HG03039 (cell line): Measurements from ENCODE around the gene HSH2D.

ENCODE experiments used
- ATAC-seq: cut with Tn5 transposase; IDR thresholded peaks from one replicate; pipeline ENCODE4 v1.9.1; 2021; ENCODE audit warnings: mild to moderate bottlenecking, moderate library complexity; ENCODE audit not compliant: unreplicated experiment

Gene HSH2D

DNA sequence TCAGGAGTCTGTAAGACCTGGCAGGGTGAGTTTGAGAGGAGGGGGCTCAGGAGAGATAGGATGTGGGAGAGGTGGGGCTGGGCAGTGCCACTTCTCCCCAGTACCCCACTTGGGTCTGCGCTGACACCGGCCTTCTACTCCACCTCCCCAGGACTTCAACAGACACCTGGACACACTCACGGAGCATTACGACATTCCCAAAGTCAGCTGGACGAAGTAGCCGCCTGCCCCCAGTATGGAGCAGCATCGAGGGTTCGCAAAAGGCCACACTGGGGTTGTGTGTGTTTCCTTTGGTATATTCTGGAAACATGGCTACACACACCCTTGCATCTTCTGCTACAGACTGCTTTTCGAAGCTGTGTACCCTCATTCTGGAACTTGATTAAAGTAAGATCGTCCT is 47.3 kb downstream of the HSH2D start:
- no peak for ATAC-seq

DNA sequence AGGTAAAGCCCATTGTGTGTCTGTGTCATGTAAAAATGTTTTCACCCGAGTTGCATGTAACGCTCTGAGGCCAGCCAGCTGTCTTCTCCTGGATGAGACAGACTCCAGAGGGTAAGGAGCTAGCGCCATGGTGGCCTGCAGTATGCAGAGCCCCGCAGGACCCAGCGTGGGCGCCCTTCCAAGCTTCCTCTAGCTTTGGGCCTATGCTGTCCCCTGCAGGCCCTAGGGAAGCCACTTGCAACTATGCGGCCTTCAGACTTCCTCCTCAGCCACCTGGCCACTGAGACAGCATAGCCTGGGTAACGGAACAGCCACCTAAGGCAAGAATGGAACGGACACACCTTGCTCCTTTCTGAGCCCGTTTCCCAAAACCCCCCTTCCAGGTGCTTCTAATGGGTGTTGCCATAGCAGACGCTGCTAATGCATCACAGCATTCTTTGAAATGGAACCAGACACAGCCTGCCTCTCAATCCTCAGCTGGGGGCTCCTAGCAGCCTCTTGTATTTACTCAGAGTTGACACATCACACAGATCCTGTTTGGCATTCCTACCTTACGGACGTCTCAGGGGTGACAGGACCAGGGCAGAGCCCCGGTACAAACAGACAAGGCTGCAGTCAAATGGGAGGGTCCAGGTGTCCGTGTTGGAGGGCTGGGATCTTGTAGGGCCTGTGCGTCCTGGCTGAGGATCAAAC is 47.9 kb downstream of the HSH2D start:
- no peak for ATAC-seq

DNA sequence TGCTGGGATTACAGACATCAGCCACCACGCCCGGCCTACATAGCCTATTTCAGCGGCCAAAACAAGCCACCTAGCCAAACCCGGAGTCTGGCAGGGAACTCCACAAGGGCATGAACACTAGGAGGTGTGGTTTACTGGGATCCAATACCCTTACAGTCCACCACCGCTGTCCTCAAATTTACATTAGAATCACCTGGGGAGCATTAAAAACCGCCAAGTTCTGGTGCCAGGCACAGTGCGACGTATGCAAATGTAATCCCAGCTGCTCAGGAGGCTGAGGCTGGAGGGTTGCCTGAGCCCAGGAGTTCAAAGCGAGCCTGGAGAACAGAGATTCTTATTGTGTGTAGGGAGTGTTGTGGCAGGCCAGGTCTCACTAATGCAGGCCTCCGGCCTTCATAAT is 50.0 kb downstream of the HSH2D start:
- no peak for ATAC-seq

DNA sequence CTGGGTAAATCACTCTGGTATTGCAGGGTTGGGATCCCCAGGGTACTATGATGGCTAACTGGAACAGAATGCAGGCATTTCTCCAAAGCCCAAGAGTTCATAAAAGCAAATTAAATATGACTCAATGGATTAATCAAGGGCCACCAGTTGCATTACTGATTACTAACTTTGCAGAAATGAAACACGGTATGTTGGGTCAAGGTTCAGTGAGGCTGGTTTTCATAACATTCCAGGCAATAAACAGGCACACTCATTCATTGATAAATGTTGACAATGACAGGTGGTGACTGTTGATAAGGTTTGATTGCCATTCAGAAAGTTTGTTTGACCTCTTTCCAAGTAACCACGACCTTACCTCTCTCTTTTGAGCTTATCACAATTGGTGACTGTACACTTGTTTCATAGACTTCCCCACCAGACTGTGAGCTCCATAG is 53.7 kb downstream of the HSH2D start:
- ATAC-seq = no peak

DNA sequence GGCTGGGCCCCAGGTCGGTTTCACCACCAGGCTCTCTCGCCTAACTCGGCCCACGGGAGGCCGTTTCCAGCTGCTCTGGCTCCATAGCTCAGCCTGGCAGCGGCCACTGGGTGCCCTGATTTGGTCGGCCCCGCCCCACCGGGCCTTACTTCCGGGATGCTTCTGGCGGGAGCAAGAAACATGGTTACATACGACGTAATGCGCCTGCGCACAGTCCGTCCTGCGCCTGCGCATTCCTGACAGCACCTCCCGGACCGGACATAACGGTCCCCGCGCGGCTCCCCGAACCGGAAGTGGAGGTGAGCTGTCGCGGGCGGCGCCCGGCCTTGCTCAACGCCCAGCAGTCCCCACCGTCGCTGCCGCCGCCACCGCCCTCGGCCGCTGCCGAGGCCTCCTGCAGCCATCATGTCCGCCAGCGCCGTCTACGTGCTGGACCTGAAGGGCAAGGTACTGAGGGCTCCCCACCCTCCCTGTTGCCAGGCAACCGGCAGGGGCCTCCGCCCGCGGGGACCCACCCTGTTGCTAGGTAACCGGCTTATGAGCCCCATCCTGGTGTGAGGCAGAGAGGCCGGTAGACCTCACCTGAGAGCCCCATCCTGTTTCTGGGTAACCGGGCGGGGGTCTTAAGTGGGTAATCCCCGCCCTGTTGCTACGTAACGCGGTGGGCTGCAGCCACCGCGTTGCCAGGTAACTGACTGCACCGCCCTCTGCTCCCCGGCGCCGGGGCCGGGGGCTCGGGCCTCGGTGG is 54.3 kb downstream of the HSH2D start, which contains the start of gene AP1M1:
AP1M1 (plus strand) TSS at position 290 of the 748 bp plus-strand sequence; CDS start at position 406, 116 bp downstream.
- ATAC-seq = peak; percentile 72

DNA sequence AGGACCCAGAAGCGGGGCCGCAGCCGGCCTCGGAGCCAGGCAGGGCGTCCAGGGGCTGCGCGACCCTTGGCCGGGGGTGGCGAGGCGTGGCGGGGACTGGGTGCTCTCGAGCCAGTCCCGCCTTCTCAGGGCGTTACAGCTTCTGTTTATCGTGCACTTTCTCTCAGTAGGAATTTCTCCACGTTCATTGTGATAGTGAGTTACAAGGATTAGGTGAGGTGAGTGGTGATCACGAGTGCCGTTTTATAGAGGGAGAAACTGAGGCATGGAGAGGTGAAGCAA is 54.8 kb downstream of the HSH2D start:
- ATAC-seq = no peak

DNA sequence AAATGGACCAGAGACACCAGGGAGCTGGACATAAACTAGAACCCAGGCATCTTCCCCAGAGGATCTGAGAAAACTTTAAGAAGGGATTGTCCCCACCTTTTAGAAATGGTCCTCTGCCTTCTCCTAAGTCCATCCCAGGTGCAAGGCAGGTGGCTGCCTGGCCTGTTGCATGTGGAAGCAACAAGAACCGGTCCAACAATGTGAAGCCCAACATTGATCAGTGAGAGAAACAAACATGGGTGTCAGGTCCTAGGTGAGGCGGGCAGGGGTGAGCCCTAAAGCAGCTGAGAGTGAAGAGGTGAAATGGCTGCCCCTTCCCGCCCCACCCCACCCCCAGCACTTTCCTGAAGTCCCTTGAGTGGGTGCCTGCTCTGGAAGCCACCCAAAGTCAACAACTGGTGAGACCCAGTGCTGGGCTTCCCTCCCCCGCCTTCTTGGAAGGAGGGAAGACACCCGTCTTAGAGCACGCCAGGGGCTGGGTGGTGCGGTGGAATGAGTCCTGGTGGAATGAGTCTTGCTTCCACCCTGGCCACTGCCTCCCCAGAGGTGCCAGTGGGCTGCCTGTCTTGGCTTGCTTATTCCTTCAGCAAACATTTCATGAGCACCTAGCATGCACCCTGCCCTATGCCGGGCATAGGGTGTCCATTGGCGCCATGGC is 55.9 kb downstream of the HSH2D start:
- no peak for ATAC-seq

DNA sequence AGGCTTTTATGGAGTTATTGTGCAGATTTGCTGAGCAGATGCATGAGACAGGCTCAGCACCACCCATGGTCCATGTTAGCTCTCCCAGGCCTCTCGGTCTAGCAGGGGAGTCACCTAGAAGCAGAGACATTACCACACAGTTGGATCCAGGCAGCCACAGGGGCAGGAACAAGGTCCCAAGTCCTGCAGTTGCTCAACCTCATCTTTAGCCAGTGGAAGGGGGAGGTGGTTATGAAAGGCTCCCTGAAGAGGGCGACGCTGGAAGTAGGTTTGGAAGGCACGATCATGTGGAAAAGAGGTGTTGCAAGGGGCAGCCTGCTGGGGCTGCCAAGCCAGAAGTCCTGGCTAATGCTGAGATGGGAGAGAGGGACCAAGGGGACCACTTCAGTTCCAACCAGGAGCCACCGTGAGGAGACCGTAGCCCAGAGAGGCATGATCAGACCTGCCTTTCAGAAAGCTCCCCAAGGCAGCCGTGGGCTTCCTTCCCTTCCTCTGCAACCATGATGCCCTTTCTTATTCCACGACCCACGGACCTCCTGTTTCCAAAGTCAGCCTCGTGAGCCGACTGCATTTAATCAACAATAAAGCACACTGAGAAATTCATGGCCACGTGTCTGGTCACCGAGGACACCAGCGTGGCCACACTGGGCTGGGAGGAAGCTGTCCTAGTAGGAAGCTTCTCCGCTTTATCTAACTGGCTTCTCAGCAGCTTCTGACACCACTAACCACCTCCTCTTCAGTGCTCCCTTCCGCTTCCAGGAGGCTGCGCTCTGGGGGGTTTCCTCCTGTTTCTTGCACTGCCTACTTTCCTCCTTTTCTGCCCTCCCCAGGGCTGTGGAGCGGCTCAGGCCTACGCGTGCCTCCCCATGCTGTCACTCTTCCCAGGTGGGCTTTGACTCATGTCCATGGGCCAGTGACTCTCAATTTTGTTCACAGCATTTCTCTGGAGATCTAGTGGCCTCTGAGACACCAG is 56.8 kb downstream of the HSH2D start:
- ATAC-seq = no peak

DNA sequence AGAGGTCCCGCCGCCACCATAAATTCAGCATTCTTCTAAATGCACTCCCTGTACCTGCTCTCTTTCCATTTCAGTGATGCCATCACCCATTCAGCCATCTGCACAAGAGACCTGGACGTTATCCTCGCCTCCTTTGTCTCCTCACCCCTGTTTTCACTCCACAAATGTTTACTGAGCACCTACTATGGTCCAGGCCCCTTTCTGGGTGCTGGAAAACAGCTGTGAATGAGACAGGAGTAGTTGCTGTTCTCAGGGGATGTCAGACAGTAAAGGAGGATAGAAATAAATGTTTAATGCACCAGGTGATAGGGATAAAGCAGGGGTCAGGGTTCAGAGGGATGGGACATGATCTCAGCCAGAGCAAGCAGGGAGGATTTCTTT is 57.5 kb downstream of the HSH2D start:
- no peak for ATAC-seq

DNA sequence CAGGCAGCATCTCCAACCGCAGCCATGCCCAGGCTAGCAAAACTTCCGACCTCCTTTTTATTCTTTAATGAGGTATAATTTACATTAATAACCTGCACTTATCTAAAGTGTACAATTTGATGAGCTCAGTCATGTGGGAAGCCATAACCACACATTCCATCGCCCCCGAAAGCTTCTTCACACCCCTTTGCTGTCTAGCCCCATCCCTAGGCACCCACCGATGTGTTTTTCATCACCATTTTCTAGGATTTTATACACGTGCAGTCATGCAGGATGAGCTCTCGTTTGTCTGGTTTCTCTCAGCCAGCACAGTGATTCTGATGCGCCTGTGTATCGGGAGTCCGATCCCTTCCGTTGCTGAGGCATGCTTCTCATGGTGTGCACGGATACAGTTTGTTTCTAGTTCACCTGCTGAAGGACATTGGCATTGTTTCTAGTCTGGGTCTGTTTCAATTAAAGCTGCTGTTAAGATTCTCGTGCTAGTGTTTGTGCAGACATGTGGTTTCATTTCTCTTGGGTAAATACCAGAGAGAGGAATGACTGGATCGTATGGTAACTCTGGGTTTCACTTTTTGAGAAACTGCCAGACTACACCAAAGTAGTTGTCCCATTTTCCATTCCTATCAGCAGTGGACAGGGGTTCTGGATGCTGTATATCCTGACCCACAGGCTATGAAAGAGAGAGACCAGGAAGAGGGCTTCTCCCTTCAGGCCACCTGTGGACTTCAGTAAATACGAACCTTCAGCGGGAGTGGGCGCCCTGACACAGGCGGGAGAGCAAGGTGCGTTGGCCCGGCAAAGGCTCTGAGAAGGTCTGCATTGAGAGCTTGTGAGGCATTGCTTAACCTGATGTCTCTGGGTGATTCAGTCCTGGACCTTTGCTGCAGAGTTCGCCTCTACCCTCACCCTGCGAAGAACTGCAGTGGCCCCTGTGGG is 59.1 kb downstream of the HSH2D start:
- ATAC-seq = no peak

DNA sequence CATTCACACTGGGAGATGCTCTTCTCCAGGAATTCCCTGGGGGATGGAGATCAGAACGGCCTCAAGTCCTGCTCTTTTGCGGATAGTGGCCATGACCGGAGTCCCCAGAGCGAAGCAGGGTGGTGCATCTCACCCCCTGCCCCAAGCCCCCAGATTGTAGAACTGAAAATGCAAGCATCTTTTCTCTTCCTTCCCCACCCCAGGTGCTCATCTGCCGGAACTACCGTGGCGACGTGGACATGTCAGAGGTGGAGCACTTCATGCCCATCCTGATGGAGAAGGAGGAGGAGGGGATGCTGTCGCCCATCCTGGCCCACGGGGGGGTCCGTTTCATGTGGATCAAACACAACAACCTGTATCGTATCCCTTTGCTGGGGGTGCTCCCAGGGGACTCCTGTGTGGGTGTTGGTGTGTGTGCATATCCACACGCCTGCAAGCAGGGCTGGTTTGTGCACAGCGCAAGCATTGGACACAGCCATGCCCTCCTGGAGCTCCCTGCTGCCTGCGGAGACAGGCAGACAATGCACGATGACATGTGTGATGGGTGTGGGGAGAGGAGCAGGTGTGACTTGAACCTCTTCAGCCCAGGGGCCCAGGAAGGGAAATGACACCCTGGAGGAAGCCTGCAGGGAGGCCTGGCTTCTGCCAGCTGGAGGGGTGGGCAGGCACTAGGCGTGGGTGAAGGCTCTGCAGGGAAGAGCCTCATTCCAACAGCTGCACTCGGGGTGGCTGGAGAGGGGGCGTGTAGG is 59.9 kb downstream of the HSH2D start:
- no peak for ATAC-seq

DNA sequence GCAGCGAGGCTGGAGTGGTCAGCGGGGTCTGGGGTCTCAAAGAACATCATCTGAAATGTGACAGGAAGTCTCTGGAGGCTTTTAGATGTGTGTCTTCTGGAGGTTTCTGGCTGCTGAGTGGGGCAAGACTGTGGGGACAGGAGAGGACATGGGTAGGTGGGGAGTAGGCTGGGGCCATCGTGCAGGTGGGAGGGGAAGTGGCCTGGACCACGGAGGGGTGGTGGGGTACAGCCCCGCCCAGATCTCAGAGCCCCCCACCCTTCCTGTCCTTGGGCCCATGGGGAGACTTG is 60.5 kb downstream of the HSH2D start:
- no peak for ATAC-seq

DNA sequence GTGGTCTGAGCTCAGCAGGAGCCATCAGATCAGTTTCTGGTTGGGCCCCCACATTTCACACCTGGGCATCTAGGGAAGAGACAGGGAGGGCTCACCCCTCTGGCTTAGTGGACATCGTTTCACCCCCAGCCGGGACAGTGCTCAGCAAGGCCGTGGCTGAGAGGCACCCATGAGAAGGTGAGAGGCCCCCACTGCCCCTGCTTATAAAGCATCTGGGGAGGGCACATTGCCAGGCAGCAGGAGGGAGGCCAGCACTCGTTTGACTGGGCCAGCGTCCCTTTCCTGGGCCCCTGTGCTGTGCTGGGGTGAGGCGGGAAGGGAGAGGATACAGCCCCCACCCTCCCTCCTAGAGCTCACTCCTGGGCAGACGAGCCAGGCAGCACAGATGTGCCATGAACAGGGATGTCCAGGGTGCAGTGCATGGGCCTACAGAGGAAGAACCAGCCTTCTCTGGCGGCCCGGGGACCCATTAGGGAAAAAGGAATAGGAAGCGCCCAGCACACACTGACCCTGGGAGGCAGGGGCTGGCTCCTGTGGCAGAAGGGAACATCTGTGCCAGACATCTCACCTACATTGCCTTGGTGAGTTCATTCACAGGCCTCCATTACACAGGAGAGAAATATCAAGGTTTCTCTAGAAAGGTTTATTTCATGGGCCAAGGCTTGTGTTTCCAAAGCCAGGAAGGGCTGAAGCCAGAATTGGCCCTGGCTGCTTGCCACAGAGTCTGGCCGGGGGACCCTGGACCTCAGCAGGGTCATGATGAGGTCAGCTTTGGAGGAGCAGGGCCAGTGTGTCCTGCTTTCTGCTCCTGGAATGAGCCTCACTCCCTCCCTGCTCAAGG is 61.9 kb downstream of the HSH2D start:
- ATAC-seq = no peak

DNA sequence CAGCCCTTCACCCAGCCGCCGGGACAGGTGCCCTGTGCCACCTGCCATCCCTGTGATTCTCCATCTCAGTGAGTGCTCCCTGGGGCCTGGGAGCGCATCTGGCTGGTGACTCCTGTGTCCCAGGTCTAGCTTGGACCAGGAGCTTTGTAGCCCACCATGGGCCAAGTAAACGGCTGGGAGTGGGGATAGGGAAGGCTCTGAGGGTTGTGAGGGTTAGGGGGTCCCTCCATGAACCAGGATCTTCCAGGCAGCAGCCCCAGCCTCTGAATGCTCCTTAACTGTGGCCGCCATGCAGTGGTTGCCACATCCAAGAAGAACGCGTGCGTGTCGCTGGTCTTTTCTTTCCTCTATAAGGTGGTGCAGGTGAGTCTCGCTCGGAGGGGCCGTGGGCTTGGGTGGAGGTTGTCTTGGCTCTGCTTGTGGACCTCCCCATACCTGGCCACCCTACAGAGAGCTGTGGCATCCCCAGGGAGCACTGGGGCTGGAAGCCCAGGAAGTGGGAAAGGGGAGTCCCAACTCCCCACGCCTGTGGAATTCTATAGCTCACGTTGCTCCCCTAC is 62.6 kb downstream of the HSH2D start:
- no peak for ATAC-seq

DNA sequence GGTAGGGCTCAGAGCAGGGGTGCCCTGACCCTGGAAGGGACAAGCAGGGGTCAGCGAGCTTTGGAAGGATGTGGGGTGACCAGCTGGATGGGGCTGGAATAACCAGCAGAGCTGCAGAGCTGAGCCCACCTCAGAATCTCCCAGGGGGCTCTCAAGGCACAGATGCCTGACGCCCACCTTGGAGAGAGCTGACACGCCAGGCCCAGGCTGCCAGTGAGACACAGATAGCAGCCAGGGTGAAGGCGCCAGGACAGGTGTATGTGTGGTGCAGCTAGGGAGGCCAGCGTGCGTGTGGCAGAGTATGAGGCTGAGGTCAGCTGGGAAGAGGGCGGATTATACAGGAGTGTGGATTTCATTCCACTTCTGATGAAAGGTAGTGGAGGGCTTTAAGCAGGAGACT is 63.2 kb downstream of the HSH2D start:
- no peak for ATAC-seq

DNA sequence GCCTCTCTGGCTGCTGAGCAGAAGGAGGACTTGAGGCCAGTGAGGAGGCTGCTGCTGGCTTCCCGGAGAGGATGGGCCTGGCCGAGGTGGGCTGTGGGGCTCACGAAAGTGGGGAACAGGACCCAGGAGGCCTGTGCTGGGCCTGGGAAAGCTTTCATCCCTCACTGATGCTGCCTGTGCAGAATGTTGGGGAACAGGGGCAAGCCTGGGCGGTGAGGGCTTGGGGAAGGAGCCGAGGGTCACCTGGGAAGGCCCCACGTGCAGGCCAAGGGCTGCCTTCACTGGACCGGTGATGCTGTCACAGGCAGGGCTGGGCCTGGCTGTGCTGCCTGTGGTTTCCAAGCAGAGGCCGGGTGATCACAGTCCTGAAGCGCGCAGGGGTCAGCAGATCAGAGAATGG is 63.6 kb downstream of the HSH2D start:
- no peak for ATAC-seq

DNA sequence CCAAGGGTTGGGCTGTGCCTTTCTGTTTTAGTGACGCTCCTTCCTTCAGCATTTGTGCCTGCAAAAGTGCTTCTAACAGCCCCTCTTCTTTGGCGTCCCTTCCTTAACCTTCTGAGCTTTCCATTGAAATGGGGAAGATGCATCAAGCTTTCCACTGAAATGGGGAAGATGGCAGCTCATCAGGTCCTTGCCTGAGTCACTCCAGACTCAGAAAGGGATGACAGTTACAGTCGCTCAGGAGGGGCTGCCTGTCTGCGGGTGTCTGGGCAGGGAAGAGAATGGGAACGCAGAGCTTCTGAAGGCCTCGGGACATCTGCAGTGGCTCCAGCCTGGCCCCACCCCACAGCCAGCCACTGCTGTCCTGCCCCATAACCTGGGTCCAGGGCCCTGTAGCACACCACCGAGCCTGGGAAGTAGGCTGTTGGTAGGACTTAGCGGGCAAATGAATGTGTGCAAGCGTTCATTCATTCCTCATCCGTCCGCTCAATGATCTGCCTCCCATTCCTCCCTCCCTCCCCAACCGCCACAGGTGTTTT is 64.1 kb downstream of the HSH2D start:
- no peak for ATAC-seq
